Measurements from ENCODE around the gene PEX26. TPM values are rescaled to one million over a fixed set of nuclear protein-coding genes. Genes with fewer than 3 reads are reported as not detected.

The PEX26 gene
- total RNA-seq, 2 donors from 2014 or later, result 53.4 to 70.5 TPM

DNA sequence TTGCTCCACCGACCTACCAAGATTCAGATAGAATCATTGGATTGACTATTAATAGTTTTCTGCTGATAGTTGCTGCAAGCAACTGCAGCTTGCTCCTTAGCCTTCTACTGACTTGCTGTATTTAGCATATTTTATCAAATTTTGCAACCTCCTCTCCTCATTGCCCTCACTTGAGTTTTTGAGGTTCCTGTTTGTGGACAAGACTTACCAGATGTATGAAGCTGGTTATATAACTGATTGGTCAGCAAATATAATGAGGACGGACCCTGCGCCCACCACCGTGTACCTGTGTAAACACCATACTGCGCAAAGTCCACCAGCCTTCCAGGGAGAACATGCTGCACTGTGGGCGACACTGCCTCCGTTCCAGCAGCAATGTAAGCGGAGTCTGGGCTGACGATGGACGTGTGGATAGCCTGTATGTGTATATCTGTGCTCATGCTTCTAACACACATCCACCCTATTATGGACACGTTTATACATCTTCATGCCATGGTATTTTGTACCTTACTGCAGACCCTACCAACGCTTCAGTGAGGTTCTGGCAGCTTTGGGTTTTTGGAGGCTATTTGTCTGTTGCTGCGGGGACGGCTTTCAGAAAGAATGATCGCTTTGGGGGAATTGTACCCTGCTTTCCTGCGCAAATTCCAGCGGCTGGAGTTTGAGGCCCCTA is 70.6 kb downstream of the PEX26 start:
- Mint-ChIP-seq H3K36me3 (ENCODE audit: low read depth) (no peaks in the 10 kb centered on the region), H3K9me3 (no peaks in the 10 kb centered on the region), H3K4me3 (peak overlapping the region; percentile 80), H3K27ac (no peak overlapping the region), H3K4me1 (peaks cover 6% of the 10 kb centered on the region), H3K27me3 (no peaks in the 10 kb centered on the region)
- ATAC-seq (replicated peaks), result no peak

DNA sequence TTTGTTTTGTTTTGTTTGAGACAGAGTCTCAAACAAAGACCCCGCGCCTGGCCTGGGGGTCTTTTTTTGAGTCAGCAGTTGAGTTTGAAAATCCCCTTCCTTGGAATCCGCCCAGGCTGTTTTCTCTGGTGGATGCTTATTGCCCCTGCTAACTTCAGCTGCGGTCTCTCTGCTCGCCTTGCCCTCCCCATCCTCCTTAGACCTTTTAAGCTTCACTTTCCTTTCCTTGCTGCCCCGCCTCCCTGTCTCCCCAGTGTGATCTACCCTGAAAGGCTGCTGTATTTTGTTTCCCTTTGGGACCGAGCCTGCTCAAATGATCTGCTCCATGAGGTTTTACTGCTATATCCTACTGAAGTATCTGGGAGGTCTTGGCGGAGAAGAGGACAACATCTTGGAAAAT is 74.7 kb downstream of the PEX26 start:
- no peaks in the 10 kb centered on the region for H3K27me3 Mint-ChIP-seq
- H3K36me3 Mint-ChIP-seq (ENCODE audit: low read depth), result no peaks in the 10 kb centered on the region
- peaks cover 6% of the 10 kb centered on the region for H3K4me1 Mint-ChIP-seq
- peak overlapping the region; percentile 61 for H3K4me3 Mint-ChIP-seq
- no peak for ATAC-seq (replicated peaks)
- H3K27ac Mint-ChIP-seq, result peak overlapping the region; percentile 67
- H3K9me3 Mint-ChIP-seq, result no peaks in the 10 kb centered on the region

DNA sequence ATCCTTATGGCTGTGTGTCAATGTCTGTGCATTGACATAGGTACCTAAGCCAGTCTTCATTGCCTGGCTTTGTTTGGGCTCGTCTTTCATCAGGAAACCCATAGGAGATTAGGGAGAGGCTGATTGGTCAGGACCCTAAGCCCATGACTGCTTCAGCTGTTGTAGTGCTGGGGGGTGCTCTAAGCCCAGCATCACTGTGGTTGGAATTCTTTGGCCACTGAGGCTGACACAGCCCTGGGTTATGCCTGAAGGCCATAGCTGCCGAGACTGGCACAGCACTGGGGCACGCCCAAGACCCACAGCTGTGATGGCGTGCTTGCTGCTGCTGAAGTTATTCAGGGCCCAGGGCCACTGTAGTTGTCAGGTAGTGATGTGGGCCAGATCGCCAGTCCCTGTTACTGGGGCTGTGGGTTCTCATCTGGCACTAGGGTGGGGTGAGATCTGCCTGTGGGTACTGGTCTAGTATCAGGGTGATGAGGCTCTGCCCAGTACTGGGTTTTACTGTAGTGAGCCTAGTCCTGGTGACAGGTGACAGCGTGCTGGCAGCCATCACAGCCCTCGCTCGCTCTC is 77.1 kb downstream of the PEX26 start:
- no peaks in the 10 kb centered on the region for H3K27me3 Mint-ChIP-seq
- no peak overlapping the region for H3K27ac Mint-ChIP-seq
- ATAC-seq (replicated peaks), result no peak
- H3K36me3 Mint-ChIP-seq (ENCODE audit: low read depth), result no peaks in the 10 kb centered on the region
- H3K4me1 Mint-ChIP-seq, result peaks cover 6% of the 10 kb centered on the region
- H3K4me3 Mint-ChIP-seq, result no peak overlapping the region
- H3K9me3 Mint-ChIP-seq, result no peaks in the 10 kb centered on the region

Other genes starting within 250 kb of the PEX26 start
- 10 to 100 TPM; 28.7 to 38.5 TPM for gene MICAL3, start 53.4 kb upstream of the PEX26 start, total RNA-seq
- 1 to 10 TPM; 4.7 to 6.6 TPM for gene TUBA8, start 32.8 kb downstream of the PEX26 start, total RNA-seq
- 1 to 10 TPM; 1.9 to 2.5 TPM for gene USP18, start 72.2 kb downstream of the PEX26 start, total RNA-seq